ENCODE data around the gene MED16.

Gene MED16

DNA sequence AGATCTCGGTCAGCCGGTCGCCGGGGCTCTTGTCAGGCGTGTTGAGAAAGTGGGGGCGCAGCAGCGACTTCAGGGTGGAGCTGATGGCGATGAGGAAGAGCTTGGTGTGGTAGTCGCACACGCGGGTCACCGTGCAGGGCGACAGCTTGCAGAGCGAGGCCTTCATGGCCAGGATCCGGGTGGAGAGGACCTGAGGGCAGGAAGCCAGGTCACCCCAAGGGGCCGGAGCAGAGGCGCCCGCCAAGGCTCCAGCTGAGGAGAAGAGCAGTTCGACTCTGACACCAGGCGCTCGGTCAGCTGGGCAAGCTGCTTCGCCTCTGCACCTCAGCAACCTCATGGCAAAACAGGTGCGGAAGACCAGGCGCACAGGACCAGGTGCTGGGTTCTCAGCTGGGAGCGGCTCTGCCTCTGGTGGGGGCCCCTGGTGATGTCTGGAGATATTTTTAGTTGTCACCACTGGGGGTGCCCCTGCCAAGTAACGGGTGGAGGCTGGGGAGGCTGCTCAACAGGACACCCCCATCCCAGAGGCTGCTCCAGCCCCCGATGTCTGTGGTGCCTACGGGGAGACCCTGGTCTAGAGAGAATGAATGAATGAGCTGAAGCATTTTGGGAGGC is 17.6 kb downstream of the MED16 start:
- no peak overlapping the region for H3K27ac ChIP-seq (ENCODE audit: low read depth, low read length, severe bottlenecking)
- WGBS, 2 experiments (ENCODE audit: insufficient coverage in 2 of 2) = 97 to 98% methylated on average over 25 to 26 of the region's 28 CpGs

GRCh38 chr19:873561-874041 is 19.4 kb downstream of the MED16 start:
- Histone ChIP-seq H3K4me3 (ENCODE audit: extremely low read depth, insufficient read depth, low read length, poor library complexity, severe bottlenecking) (no peak overlapping the region), H3K4me1 (ENCODE audit: control insufficient read depth, insufficient read depth, low read length, poor library complexity, severe bottlenecking) (peaks cover 10% of the 10 kb centered on the region), H3K36me3 (ENCODE audit: control insufficient read depth, insufficient read depth, low read length) (peaks cover 49% of the 10 kb centered on the region), H3K9me3 (ENCODE audit: control insufficient read depth, low read length) (no peaks in the 10 kb centered on the region), H3K27ac (ENCODE audit: low read depth, low read length, severe bottlenecking) (no peak overlapping the region)
- 91 to 95% methylated on average over 19 to 22 of the region's 22 CpGs for WGBS, 2 experiments (ENCODE audit: insufficient coverage in 2 of 2)

More for the DNA sequence above, 17.6 kb downstream of the MED16 start:
- peaks cover 48% of the 10 kb centered on the region for H3K36me3 ChIP-seq (ENCODE audit: control insufficient read depth, insufficient read depth, low read length)
- H3K4me3 ChIP-seq (ENCODE audit: extremely low read depth, insufficient read depth, low read length, poor library complexity, severe bottlenecking) = no peak overlapping the region
- no peaks in the 10 kb centered on the region for H3K9me3 ChIP-seq (ENCODE audit: control insufficient read depth, low read length)
- no peaks in the 10 kb centered on the region for H3K4me1 ChIP-seq (ENCODE audit: control insufficient read depth, insufficient read depth, low read length, poor library complexity, severe bottlenecking)

GRCh38 chr19:873084-873483 is 19.9 kb downstream of the MED16 start:
- H3K36me3 ChIP-seq (ENCODE audit: control insufficient read depth, insufficient read depth, low read length) = peaks cover 54% of the 10 kb centered on the region
- H3K27ac ChIP-seq (ENCODE audit: low read depth, low read length, severe bottlenecking) = no peak overlapping the region
- H3K4me1 ChIP-seq (ENCODE audit: control insufficient read depth, insufficient read depth, low read length, poor library complexity, severe bottlenecking) = peaks cover 10% of the 10 kb centered on the region
- no peak overlapping the region for H3K4me3 ChIP-seq (ENCODE audit: extremely low read depth, insufficient read depth, low read length, poor library complexity, severe bottlenecking)
- WGBS, 2 experiments (ENCODE audit: insufficient coverage in 2 of 2) = 84 to 94% methylated on average over 4 to 5 of the region's 13 CpGs
- no peaks in the 10 kb centered on the region for H3K9me3 ChIP-seq (ENCODE audit: control insufficient read depth, low read length)

- H3K27ac ChIP-seq (ENCODE audit: low read depth, low read length, severe bottlenecking) = peak overlapping the region; percentile 29
- H3K36me3 ChIP-seq (ENCODE audit: control insufficient read depth, insufficient read depth, low read length) = peaks cover 57% of the 10 kb centered on the region
- 52 to 55% methylated on average over 16 to 20 of the region's 27 CpGs for WGBS, 2 experiments (ENCODE audit: insufficient coverage in 2 of 2)
Measured at GRCh38 chr19:872266-872951, 20.6 kb downstream of the MED16 start.

GRCh38 chr19:871446-872265 is 21.3 kb downstream of the MED16 start:
- H3K36me3 ChIP-seq (ENCODE audit: control insufficient read depth, insufficient read depth, low read length) = peaks cover 54% of the 10 kb centered on the region
- peaks cover 10% of the 10 kb centered on the region for H3K4me1 ChIP-seq (ENCODE audit: control insufficient read depth, insufficient read depth, low read length, poor library complexity, severe bottlenecking)
- 40 to 73% methylated on average over 11 to 17 of the region's 33 CpGs for WGBS, 2 experiments (ENCODE audit: insufficient coverage in 2 of 2)
- no peak overlapping the region for H3K4me3 ChIP-seq (ENCODE audit: extremely low read depth, insufficient read depth, low read length, poor library complexity, severe bottlenecking)
- no peaks in the 10 kb centered on the region for H3K9me3 ChIP-seq (ENCODE audit: control insufficient read depth, low read length)
- peak overlapping the region; percentile 29 for H3K27ac ChIP-seq (ENCODE audit: low read depth, low read length, severe bottlenecking)

More at GRCh38 chr19:872266-872951, 20.6 kb downstream of the MED16 start:
- no peak overlapping the region for H3K4me3 ChIP-seq (ENCODE audit: extremely low read depth, insufficient read depth, low read length, poor library complexity, severe bottlenecking)
- peaks cover 10% of the 10 kb centered on the region for H3K4me1 ChIP-seq (ENCODE audit: control insufficient read depth, insufficient read depth, low read length, poor library complexity, severe bottlenecking)
- no peaks in the 10 kb centered on the region for H3K9me3 ChIP-seq (ENCODE audit: control insufficient read depth, low read length)

DNA sequence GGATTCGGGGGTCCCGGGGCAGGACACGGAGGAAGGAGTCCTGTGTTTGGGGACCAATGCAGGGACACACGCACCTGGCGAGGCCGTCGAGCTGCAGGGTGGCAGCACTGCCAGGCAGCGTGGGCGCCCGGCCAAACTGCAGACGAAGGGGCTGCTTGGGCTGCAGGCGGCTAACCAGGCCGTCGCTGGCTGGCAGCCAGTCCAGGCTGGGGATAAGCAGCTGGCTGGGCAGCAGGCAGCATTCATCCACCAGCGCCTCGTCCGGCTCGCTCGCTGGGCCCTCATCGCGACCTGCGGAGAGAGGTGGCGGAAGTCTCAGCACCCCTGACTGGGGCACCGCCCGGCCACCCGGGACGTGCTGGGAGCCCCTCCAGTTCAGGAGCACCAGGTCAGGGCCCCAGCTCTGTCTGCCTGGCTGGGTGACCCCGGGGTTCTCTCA is 22.0 kb downstream of the MED16 start:
- Histone ChIP-seq H3K9me3 (ENCODE audit: control insufficient read depth, low read length) (no peaks in the 10 kb centered on the region), H3K36me3 (ENCODE audit: control insufficient read depth, insufficient read depth, low read length) (peaks cover 49% of the 10 kb centered on the region), H3K4me1 (ENCODE audit: control insufficient read depth, insufficient read depth, low read length, poor library complexity, severe bottlenecking) (peaks cover 10% of the 10 kb centered on the region), H3K4me3 (ENCODE audit: extremely low read depth, insufficient read depth, low read length, poor library complexity, severe bottlenecking) (no peak overlapping the region), H3K27ac (ENCODE audit: low read depth, low read length, severe bottlenecking) (no peak overlapping the region)
- 91 to 93% methylated on average over 28 of the region's 28 CpGs for WGBS, 2 experiments (ENCODE audit: insufficient coverage in 2 of 2)

GRCh38 chr19:870314-870713 is 22.7 kb downstream of the MED16 start:
- H3K4me1 ChIP-seq (ENCODE audit: control insufficient read depth, insufficient read depth, low read length, poor library complexity, severe bottlenecking) = peaks cover 10% of the 10 kb centered on the region
- H3K4me3 ChIP-seq (ENCODE audit: extremely low read depth, insufficient read depth, low read length, poor library complexity, severe bottlenecking) = no peak overlapping the region
- 92 to 97% methylated on average over 5 to 7 of the region's 8 CpGs for WGBS, 2 experiments (ENCODE audit: insufficient coverage in 2 of 2)
- no peaks in the 10 kb centered on the region for H3K9me3 ChIP-seq (ENCODE audit: control insufficient read depth, low read length)
- no peak overlapping the region for H3K27ac ChIP-seq (ENCODE audit: low read depth, low read length, severe bottlenecking)
- H3K36me3 ChIP-seq (ENCODE audit: control insufficient read depth, insufficient read depth, low read length) = peaks cover 42% of the 10 kb centered on the region

GRCh38 chr19:869245-870177 is 23.5 kb downstream of the MED16 start:
- H3K4me1 ChIP-seq (ENCODE audit: control insufficient read depth, insufficient read depth, low read length, poor library complexity, severe bottlenecking) = peaks cover 10% of the 10 kb centered on the region
- peak overlapping the region; percentile 45 for H3K27ac ChIP-seq (ENCODE audit: low read depth, low read length, severe bottlenecking)
- WGBS, 2 experiments (ENCODE audit: insufficient coverage in 2 of 2) = 83 to 84% methylated on average over 19 to 25 of the region's 29 CpGs
- H3K4me3 ChIP-seq (ENCODE audit: extremely low read depth, insufficient read depth, low read length, poor library complexity, severe bottlenecking) = no peak overlapping the region
- H3K36me3 ChIP-seq (ENCODE audit: control insufficient read depth, insufficient read depth, low read length) = peaks cover 40% of the 10 kb centered on the region
- H3K9me3 ChIP-seq (ENCODE audit: control insufficient read depth, low read length) = no peaks in the 10 kb centered on the region

DNA sequence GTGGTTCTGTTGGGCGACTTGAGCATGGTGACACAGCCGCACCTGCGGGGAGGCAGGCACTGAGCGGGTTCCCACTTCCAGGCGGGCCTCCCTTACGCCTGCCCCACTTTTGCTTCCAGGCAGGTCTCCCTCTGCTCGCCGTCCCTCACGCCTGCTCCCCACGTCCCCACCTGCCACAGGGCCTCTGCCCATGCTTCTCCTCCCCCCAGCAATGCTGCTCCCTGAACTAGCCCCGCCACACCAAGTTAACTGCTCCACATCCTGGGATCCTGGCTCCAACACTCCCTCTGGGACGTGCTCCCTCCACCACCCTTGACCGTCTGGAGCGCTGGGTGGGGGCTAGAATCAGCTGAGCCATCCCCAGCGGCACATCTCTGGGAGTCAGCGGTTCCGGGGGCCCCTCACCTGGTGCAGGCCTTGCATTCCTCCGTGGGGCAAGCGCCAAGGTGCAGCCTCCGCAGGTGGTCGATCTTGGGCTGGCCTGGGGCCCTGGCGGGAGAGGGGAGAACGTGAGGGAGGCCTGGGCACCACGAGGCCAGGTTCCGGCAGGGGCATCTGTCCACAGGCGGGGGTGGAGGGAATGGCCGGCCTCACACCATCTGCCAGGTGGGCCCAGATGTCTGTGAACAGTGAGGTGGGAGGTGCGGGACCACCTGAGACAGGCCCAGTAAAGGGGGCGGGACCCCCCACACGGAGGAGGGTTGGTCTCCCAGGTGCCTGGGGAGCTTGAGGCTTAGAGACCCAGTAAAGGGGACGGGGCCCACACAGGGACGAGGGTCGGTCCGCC is 24.3 kb downstream of the MED16 start:
- H3K36me3 ChIP-seq (ENCODE audit: control insufficient read depth, insufficient read depth, low read length) = peaks cover 36% of the 10 kb centered on the region
- no peak overlapping the region for H3K27ac ChIP-seq (ENCODE audit: low read depth, low read length, severe bottlenecking)
- no peak overlapping the region for H3K4me3 ChIP-seq (ENCODE audit: extremely low read depth, insufficient read depth, low read length, poor library complexity, severe bottlenecking)
- peaks cover 10% of the 10 kb centered on the region for H3K4me1 ChIP-seq (ENCODE audit: control insufficient read depth, insufficient read depth, low read length, poor library complexity, severe bottlenecking)
- WGBS, 2 experiments (ENCODE audit: insufficient coverage in 2 of 2) = 93 to 95% methylated on average over 30 to 32 of the region's 34 CpGs
- no peaks in the 10 kb centered on the region for H3K9me3 ChIP-seq (ENCODE audit: control insufficient read depth, low read length)

Measured in mesodermal cell (in vitro differentiated cells).